H1 (cell line): ENCODE measurements around the gene IST1.

Source experiments
- CEBPB ChIP-seq: IDR thresholded peaks from 2 replicates; pipeline ENCODE4 v1.6.1; 2012; ENCODE audit warnings: low read depth, low read length
- JUND ChIP-seq: IDR thresholded peaks from 2 replicates; pipeline ENCODE4 v1.6.1; 2011; ENCODE audit warnings: mild to moderate bottlenecking, improper control_type of control experiment, low read length
- POLR2A ChIP-seq, 2 experiments: IDR thresholded peaks; 1 replicate in 1 of 2; 2 replicates in 1 of 2; pipeline ENCODE4 v1.6.1; 2011; ENCODE audit warnings: low read depth in 2 of 2, low read length in 2 of 2, mild to moderate bottlenecking in 2 of 2; ENCODE audit errors: control extremely low read depth in 1 of 2
- YY1 ChIP-seq: IDR thresholded peaks from 2 replicates; pipeline ENCODE4 v1.6.1; 2011; ENCODE audit warnings: low read depth, mild to moderate bottlenecking, low read length
- TF ChIP-seq, protein P1 (sequence below), 3 experiments: IDR thresholded peaks; 1 replicate in 2 of 3; 2 replicates in 1 of 3; pipeline versions ENCODE4 v1.5.1 to v1.6.1; 2011; ENCODE audit warnings: low read length in 3 of 3, mild to moderate bottlenecking in 3 of 3, inconsistent platforms in 2 of 3, low read depth in 1 of 3, moderate library complexity in 1 of 3; ENCODE audit not compliant: insufficient read depth in 1 of 3; ENCODE audit errors: control extremely low read depth in 1 of 3

DNA sequence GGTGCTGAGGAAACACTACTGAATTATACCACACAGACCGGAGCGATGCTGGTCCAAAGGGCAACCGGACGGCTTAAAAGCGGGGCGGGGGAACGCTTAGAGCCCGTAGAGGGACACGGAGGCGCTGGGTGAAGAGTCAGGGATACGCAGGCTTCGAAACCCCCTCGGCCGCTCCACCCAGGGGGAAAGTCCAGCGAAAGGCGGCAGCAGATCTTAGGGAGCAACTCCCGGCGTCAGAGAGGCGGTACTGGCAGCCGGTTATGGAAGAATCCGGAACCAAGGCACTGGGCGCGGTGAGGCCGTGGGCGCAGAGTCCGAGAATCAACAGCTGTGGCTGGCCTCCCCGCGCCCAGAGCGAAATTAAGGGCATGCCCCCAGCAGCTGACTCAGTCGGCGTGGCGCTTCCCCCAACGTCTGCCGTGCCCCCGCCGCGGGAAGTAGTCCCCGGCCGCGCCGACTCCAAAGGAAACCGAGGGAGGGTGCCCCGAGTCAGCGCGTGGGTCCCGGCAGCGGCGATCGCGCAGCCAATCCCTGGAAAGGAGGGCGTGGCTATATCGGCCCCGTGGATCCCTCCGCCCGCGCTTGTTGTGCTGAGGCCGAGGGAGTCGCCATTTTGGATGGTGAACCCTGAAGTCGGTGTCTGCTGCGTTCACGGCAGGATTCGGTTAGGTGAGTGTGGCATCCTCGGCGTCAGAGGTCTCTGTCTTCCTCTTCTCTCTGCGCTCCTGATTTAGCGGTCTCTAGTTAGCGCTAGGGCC lies at the start of gene IST1:
- TF ChIP-seq POLR2A (IDR thresholded peaks at IDR 0.05; ENCODE audit: control extremely low read depth in 1 of 2, low read depth in 2 of 2, low read length in 2 of 2): peak; percentile 76 to 89
- TF ChIP-seq, protein P1, sequence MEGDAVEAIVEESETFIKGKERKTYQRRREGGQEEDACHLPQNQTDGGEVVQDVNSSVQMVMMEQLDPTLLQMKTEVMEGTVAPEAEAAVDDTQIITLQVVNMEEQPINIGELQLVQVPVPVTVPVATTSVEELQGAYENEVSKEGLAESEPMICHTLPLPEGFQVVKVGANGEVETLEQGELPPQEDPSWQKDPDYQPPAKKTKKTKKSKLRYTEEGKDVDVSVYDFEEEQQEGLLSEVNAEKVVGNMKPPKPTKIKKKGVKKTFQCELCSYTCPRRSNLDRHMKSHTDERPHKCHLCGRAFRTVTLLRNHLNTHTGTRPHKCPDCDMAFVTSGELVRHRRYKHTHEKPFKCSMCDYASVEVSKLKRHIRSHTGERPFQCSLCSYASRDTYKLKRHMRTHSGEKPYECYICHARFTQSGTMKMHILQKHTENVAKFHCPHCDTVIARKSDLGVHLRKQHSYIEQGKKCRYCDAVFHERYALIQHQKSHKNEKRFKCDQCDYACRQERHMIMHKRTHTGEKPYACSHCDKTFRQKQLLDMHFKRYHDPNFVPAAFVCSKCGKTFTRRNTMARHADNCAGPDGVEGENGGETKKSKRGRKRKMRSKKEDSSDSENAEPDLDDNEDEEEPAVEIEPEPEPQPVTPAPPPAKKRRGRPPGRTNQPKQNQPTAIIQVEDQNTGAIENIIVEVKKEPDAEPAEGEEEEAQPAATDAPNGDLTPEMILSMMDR (IDR thresholded peaks at IDR 0.05; ENCODE audit: control extremely low read depth in 1 of 3, insufficient read depth in 1 of 3, low read depth in 1 of 3, low read length in 3 of 3): no peak
- no peak for TF ChIP-seq JUND
- TF ChIP-seq YY1: peak; percentile 97
- TF ChIP-seq CEBPB: no peak
